CD4-positive, alpha-beta T cell treated with Interferon gamma for 1 hour (primary cell): ENCODE results near the gene EXT2.

ENCODE experiments used
- DNase-seq: peaks from one replicate; pipeline ENCODE4 v3.0.0-alpha.2; 2020

Gene EXT2

DNA sequence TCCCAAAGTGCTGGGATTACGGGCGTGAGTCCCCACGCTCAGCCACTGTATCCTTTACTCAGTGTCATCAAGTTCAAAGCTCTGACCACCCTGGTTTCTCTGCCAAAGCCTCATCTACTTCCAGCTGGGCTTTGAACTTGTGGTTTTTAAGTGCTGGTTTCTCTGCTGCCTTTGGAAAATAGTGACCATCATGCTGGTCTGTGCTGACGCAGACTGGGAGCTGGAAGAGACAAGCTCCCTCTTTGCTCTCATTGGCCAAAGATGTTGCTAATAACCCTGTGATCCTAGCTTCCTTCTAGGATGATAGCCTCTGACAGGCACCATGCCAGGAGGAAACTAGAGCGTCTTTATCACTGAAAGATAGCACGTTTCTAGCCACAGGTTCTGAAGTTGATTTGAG is 152.0 kb downstream of the EXT2 start:
- no peak for DNase-seq

DNA sequence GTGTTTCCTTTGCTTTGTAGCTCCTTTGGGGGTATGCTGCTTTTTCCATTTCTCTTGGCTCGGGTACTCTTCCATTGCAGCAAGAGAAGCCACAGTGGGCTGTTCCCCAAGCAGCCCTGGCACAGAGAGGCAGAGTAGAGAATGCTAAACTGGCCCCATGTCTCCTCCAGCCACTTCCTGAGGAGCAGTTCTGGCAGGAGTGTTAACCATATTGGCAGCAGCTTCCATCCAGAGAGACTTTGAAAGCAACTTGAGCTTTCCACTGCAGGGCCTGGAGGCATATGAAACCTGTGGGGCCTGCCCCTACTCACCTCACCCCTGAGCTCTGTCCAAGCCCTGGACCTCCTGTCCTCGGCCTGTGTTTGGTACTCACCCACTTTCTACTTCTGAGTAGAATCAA is 152.6 kb downstream of the EXT2 start:
- DNase-seq: no peak

DNA sequence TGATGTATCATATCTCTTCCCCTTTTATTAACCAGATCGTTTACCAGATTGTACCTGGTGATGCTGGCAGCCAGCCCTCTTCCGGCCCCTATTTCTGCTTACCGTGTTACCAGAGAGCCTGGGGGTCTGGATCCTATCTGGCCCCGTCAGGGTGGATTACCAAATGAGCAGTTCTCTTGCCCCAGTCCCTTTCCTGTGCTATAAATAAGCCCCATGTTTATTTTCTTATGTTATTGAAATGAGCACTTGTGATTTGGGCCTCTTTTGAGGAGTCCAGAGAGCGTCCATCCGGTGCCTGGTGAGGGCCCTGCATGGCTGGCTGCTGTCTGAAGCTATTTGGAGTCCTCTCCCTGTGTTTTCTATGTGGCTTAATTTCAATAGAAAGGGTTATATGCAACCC is 154.9 kb downstream of the EXT2 start:
- no peak for DNase-seq

DNA sequence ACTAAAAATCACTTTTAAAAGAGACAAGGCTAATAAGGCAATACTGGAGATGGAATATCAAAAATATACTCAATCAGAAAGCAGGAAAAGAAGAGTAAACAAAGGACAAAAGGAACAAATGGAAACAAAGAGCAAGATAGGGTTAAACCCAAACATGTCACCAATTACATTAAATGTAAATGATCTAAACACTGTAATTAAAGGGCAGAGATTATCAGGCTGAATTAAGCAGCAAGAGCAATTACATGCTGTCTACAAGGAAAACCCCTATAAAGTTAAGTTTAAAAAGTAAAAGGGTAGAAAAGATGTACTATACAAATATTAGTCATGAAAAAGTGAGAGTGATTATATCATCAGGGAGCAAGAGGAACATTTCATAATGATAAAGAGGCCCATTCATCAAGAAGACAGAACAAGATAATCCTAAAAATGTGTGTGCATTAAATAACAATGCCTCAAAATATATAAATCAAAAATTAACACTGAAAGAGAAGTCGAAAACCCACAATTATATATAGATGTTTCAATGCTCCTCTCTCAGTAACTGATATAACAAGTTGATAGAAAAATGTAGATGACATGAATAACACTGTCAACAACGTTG is 157.6 kb downstream of the EXT2 start:
- no peak for DNase-seq

DNA sequence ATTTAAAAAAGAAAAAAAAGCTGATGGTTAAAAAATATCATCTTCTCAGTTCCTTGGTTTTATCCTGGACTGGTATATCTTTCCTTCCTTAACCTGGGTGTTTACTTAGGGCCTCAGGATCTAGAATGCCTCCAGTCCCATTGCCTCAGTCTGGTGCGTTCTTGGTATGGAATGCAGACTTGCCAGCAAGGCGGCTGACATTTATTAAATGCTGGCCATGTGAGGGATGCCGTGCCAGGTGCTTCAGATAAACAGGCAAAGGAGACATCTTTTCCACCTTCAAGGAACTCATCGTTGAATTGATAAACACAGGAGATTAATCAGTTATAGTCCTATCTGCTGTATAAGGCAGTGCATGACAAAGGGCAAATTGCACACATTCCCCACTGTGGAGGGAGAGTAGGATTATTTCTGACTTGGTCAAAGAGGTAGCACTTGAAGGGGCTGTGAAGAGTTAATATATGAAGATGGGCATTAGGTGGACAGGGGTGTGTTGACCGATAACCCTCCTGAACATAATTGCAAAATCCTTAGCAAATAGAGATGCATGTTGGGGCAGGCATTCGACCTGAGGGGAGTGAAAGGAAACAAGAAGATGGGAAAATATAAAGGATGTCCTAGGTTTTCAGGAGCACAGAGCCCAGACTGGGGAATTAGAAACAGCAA is 160.1 kb downstream of the EXT2 start:
- DNase-seq: no peak

DNA sequence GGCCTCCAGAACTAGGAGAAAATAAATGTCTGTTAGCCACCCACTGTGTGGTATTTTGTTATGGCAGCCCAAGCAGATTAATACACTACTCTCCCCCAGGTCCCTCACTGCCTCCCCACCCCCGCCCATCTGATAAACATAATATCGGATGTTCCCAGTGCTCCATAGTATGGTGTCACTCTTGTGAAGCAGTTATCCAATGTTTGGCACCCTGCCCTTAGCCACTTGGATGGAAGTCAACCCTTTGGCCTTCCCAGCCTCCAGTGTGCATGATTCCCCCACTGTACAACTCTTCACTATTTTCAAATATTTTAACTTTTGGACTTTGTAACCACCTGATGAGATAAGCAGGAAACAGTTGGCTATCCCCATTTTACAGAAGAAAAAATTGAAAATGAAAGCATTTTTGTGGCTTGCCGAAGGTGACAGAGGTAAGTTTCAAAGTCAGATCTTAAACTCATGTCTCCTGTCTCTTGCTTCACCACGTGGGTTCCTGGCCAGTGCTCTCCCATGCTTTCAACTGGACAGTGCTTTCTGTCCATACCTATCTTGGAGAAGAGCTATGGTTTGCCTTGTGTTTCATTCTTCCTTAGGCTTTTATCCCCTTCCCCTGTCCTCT is 161.3 kb downstream of the EXT2 start:
- DNase-seq: no peak

DNA sequence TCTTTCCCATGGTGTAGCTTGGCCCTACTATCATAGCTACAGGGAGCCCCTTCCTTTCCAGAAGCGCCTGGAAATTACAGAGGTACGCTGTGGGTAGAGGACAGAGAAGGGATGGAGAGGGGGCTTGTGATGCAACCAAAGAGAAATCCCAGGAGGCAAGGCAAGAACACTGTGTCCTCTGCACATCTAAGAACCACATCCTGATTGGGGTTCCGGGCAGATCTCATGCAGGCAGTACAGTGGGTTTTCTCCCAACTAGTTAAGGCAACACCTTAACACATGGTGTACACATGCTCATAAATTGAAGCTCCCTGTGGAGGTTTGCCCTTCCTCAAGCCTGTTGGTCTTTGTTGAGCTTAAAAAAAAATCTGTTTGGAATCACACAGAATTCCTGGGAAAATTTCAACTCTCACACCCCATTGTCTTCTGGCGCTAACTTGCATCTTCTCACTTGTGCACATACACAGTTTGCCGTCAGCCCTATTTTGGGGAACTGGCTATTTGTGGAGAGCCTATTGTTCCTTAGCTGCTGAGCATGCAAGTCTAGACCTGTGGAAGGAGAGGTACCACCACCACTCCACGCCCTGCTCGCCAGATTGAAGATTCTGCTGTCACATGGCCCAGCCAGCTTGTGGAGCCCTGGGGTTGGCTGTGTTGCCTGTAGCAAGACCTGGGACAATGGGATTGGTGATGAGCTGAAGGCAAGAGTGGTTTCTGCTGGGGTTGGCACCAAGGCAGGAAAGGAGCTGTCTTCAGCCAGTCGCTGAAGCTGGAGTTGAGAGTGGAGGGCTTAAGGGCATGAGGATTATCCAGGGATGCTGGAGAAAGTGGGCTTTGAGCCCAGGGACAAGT is 162.1 kb downstream of the EXT2 start:
- DNase-seq: no peak

DNA sequence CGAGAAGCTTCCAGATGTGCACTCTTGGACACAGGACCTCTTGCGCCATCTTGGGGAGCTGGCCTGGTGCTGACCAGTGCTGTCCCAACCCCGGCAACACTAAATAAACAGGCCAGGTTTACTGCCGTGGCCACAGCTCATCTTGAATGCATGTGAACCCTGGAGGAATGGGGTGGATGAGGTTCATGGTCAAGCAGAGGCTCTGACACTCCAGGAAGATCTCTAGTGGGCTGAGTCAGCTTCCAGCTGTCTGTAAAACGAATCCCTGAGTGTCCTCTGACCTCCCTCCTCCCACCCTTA is 162.7 kb downstream of the EXT2 start:
- no peak for DNase-seq

DNA sequence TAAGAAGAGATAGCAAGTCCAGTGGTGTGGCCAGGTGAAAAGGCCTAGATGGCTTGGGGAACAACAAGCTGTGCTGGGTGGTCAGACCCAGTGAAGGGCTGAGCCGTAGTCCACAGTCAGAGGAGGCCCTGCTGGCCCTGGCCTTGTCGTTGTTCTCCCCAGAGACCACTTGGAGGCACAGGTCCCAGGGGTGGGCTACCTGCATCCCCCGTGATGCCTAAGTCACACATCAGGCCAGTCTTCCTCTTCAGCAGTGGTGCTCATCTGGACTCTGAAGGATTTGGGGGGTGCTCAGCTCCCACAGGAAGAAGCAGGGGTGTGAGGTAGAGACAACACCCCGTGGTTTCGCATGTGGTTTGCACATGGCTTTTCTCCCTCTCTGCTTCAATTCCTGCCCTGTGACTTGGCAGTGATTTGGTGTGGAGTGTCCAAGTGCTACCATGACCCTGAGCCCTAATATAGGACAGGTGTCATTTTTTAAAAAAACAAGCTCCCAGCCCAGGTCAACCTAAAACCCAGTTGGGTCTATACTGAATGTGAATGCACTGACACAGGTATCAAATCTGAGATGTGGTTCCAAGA is 163.5 kb downstream of the EXT2 start:
- DNase-seq: no peak

DNA sequence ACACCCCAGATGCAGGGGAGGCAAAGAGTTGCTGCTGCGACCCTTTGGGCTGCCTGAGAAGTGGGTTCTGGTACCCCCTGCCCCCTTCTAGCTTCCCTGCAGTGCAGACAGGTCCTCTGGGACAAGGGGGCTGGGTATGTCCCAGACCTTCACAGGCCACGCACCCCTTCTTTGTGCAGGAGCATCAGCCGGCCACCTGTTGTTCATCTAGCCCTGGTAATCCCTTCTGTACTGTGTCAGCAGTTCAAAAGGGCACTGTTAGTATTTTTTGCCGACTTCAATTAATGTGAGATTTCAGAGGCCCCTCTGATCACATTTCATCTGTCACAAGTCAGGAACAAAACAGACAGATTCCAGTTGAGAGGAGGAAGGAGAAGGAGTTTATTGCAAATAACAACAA is 164.6 kb downstream of the EXT2 start:
- DNase-seq: no peak

DNA sequence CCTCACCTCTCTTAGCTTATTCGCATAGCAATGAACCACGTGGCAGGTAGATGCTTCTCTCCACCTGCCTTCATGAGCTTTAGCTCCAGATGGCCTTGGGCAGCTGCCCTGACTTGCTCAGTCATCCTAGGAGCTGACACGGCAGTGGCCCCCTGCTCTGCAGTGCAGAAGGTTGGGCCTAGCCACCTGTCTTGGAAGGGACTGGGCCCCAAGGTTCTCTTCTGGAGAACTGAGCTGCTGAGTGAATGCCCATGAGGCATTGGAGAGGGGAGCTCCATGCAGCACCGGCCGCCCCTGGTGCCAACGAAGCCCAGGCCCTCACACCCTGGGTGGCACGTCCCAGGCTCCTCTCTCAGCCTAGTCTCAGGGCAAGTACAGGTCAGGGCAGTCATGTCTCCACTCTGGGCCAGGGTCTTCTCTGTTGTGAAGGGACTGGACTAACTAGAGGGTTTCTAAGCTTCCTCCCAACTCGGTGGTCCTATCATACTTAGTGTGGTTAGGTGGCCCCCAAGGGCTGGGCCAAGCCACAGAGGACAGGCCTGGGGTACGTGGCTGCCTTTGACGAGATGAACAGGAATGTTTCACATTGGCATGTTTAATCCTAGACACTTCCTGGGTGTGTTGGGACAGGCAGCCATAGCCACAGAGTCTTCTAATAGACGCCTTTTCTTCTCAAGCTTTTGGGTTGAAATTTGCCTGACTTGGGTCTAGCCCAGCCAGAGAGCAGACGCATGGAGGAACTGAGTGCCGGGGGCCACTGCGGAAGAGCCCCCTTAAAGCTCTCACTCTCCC is 166.5 kb downstream of the EXT2 start:
- no peak for DNase-seq

DNA sequence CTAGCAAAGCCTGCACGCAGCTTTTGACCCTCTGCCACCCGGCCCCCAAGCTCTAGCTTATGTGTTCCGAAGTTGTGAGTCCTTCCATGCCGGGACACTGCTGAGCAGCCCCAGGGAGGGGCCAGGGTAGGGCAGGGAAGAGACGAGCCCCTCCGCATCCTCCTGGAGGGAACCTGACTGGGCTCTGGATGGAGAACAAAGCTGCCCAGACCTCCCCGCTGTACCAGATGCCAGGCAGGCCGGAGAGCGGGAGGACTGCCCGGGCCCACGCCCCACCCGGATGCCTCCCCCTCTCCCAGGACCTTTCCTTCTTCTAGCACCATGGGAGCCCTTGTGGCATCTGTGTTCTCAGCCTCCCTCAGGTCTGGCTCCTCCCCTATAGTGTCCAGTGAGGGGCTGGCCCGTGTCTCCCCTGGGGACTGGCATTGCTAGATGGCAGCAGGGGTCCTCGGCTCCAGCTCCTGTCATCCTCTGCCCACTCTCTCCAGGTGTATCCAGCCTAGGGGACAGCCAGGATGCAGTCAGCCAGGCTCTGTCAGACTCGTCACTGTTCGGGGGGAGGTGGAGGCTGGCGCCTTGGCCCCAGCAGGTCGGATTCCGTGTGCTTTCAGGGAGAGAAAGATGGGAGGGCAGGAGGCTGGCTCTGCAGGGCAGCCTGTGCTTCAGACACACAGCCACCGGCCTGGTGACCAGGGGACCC is 168.4 kb downstream of the EXT2 start:
- DNase-seq: no peak

DNA sequence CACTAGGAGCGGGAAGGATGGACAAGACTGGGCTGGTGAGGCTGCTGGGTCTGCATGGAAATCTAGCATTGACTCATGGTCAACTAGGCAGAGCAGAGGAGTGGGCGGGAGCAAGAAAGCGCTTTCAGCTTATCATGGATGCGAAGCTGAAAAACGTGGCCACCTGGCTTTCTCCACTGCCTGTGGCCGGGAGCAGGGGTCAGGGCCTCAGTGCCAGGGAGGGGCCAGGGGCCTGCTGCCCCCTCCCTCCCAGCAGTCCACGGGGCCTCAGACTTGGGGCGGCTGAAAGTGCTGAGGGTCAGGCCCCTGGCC is 168.9 kb downstream of the EXT2 start:
- no peak for DNase-seq

DNA sequence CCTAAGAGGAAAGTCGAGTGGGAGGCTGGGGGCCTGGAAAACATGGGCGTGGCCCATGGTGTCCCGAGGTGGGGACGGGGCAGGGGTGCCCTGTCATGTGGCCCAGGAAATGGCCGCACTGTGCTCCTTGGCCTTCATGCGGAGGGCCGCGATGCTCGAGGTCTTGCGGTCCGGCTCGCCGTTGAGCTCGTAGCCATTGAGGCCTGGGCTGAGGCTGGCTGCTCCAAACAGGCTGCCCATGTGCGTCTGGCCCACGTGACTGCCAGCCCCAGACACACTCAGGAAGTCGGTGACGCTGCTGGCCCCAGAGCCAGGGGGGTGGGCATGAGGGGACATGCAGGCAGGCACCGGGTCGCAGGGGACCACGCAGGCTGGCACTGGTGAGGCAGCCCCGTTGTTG is 169.3 kb downstream of the EXT2 start:
- no peak for DNase-seq

DNA sequence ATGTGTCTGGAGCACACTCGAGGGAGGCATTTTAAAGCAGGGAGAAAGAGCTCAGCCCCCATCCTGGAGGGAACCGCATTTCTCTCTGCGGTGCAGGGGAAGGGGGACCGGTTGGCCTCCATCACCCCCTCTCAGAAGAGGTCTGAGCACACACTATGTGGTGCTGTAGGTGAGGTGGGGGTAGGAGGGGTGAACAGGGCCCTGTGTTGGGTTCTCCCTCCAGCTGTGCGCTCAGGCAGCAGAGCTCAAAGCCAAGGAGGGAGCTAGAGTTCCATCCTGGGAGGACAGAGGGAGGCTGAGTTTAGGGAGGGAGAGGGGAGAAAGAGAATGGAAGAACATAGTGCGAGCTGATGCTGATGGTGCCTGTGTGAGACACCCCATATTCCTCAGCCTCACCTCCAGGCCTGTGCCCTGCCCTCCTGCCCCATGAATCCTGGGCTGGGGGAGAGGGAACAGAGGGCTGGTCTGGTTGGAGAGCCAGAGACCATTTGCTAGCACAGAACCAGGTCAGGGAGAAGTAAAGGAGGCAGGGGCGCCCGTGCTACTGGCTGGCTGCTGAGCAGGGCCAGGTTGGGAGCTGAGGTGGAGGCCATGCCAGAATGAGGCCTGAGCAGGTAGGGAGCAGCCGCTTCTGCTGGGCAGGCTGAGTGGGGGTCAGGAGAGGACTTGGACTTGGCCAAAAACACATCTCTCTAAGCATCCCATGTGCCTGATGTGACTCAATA is 170.7 kb downstream of the EXT2 start:
- no peak for DNase-seq

DNA sequence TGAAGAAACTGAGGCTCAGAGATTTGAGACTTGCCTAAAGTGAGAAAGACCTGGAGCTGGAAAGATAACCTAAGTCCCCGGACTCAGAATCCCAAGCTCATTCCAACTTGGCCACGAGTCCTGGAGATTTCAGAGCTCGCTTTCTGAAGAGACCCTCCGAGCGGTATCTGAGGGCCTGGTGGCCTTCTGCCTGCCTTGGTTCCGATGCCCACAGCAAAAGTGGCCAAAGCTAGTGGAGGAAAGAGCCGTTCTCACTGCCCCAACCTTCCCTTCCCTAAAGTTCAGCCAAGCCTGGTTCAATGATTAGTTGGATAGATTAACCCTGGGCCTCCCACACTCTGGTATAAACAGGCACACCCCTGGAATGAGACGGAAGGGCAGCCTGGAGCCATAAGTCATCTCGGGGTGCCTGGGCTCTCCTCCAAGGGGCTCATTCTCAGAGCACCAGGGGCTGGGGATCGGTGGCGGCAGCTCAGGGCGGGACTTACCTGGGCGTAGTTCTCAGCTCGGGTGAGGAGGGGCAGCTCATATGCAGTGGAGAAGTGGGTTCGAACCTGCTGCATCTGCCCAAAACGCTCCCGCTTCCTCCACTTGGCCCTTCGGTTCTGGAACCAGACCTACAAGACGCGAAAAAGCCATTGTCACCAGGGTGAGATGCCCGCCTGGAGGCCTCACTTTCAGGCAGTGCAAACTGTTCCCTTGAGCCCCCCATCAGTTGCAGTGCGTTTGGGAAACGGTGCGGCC is 171.7 kb downstream of the EXT2 start:
- no peak for DNase-seq

DNA sequence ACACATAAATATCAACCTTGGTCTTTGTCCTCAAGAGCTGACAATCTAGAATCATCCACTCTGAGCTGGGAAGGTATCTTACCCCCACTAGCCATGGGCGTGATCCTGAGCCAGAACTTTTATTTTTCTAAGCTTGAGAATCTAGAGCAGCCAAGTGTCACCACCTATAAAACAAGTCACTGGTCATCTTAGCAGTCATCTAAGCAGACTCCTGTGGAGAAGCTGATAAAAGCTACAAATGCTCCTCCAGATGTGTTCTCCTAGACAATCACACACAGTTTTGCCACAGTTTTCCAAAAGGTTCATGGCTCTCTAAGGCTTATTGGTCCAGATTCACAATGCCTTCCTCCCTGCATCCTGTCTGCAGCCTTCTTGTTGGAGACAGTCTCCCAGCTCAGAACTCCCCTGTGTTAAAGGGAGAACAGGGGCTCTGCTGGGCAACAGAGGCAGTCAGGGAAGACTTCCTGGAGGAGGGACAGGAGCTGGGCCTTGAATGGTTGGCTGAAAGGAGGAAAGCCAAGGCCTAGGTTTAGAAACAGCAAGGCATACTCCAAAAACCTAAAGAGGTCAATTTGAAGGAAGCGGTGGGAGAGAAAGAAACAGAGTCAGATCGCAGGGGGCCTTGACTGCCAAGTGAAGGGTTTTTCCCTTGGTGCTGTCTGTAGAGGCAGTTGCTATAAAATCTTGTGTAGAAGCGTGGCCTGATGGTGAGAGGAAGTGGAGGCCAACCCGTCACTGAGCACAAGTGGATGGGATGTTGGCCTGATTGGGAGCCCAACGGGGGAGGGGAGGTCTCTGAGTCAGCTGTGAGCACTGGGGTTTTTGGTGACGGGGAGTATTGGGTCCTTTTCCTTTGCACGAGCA is 172.5 kb downstream of the EXT2 start:
- no peak for DNase-seq

DNA sequence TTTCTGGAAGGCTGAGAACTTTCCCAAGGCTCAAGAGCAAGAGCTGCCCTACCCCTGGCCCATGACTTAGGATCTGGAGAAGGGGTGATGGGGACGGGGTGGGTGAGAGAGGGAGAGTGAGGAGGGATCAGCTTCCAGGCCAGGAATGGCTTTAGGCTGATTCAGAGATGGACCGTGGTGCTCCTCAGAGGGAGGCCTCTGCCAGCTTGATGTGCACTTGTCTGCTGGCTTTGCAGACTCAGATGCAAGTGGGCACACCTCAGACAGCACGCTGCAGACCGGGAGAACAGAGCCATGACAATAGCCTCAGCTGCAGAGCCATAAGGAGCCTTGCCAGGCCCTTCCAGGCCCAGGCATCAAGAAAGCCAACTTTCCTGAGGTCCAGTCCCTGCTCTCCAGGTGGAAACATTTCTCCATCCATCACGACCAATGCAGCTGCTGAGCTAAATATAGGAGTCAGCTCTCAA is 173.2 kb downstream of the EXT2 start:
- no peak for DNase-seq
